Esophagus mucosa (tissue), 1 donor: ENCODE measurements around the gene USP21. TPM values are rescaled to one million over a fixed set of nuclear protein-coding genes. Genes with fewer than 3 reads are reported as not detected.

Experiments used
- ATAC-seq: fragments of 200-7000 bp; cut with Tn5 transposase; one replicate; pipeline ENCODE4 v1.9.1; 2020
- total RNA-seq: library from RNA; stranded (reverse); gene quantifications from one replicate; pipeline ENCODE4 v1.2.4, GENCODE V29; 2023
- donor health status: DM: yes; HTN: yes; CAD: no.

Gene USP21
- total RNA-seq, 1 donor from 2014 or later = 15.6 TPM

DNA sequence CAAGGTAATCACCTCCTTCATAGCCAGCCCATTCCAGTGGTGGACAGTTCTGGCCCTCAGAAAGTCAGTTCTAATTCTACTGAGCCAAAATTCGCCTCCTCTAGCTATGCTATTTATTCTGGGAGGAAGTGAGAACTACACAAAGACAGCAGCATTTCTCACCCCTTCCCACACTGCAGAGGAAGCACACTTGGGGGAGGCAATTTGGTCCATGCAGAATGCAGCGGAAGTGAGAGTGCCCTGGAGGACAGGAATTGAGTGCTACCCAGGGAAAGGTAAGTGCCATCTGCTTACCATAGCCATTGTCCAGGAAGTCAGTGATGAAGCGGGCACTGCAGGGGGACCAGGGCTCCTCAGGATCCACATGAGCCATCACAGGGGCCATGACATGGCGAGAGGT, 35.9 kb downstream of the USP21 start:
- ATAC-seq = no peak

DNA sequence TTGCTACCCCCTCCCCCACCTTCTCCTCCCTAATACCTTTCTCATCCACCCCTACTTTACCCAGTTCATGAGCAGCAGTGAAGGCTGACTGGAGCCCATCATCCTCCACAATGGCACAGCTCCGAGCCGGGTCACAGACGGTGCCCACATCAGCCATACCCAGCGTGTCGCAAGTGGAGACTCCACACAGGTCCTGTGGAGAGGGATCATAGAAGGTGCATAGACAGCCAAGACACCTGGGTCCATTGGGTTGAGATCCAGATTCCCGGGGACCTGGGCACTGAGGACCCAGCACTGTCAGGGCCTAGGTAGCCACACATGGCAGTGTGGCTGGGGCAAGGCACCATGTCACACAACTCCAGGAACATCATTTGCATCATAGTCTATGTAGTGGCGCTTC, 36.8 kb downstream of the USP21 start:
- no peak for ATAC-seq

- no peak for ATAC-seq
These were observed 37.5 kb downstream of the USP21 start for GRCh38 chr1:161196521-161197451.

DNA sequence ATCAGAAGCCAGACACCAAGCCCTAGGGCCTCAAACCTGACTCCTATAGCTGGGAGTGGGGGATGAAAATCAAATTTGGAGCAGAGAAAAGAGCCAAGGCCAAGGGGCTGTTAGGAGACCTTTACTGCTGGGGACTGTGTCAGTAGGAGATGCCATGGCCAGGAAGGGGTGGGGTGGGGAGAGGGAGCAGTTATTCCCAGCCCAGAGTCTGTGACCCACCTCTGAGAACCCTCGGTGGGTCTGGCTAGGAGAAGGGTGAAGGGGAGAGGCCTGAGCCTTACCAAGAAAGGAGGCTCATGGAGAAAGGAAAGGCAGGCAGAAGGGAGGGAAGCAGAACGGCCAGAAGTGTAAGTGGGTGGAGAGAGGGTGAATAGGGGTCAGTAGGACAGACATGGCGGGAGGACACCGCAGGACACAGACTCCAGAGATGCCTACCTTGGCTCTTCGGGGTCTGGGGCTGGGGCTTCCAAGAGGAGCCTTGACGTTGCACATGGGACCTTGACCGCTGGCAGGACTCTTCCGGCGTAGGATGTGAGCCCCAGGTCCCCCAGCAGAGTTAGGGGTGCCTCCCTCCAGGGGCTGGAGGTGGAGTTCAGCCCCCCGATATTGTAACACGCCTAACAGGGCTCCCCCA, 38.4 kb downstream of the USP21 start:
- ATAC-seq = no peak

- ATAC-seq = peak; percentile 70
These were observed 39.0 kb downstream of the USP21 start for GRCh38 chr1:161198194-161198896.

DNA sequence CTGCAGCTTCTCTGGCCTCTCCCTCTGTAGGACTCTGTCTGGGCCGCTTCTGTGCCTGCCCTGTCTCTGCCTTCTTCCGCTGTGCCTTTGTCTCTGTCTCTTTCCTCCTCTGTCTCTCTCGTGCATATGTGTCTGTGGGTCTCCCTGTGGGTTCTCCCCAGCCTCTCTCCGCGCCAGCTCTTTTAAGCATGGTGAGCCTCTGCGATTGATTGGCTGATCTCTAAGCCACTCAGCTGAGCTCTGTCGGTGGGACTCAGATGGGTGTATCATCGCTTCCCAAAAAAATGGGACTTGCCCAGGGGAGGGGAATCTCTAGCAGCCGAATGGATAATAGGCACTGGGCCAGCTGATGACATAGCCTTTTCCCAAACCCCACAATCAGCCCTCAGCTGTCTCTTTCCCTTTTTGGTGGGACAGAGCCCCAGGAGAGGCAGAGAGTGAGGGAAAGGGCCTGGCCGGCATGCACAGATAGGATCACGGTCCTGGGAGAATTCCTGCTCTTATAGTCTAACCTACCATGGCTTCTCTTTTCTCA, 39.7 kb downstream of the USP21 start, which contains the start of gene ADAMTS4:
Gene ADAMTS4, minus strand, starts transcription at position 158 of the 535 bp plus-strand sequence. CDS start 427 bp downstream, outside the sequence.
- ATAC-seq = no peak

DNA sequence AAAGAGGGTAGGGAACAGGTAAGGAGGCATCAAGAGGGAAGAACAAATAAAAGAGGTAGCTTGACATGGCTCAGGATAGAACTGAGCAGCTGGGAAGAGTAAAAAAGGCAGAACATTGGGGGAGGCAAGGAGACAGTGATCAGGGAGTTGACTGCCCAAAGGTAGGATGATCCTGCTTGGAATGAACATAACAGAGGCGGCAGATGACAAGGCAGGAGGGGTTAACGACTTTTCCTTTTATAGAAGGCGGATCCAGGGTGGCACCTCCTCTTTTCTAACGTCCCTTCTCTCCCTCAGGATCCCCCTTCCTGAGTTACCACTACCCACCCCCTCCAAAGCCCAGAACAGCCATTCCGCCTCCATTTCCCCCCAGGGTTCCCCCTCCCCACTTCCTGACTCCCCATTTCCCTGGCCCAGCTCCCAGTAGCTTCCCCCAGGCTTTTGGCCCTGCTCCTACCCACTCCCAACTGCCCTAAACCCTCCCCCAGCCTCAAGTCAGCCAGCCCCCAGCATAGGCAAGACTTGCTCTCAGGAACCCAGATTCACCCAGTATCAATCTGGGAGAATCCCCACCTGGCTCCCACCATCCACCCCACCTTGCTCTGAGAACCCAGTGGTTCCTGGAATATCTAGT, 40.3 kb downstream of the USP21 start:
- ATAC-seq = no peak

- ATAC-seq = no peak
These were observed 41.2 kb downstream of the USP21 start for GRCh38 chr1:161200421-161200991.

DNA sequence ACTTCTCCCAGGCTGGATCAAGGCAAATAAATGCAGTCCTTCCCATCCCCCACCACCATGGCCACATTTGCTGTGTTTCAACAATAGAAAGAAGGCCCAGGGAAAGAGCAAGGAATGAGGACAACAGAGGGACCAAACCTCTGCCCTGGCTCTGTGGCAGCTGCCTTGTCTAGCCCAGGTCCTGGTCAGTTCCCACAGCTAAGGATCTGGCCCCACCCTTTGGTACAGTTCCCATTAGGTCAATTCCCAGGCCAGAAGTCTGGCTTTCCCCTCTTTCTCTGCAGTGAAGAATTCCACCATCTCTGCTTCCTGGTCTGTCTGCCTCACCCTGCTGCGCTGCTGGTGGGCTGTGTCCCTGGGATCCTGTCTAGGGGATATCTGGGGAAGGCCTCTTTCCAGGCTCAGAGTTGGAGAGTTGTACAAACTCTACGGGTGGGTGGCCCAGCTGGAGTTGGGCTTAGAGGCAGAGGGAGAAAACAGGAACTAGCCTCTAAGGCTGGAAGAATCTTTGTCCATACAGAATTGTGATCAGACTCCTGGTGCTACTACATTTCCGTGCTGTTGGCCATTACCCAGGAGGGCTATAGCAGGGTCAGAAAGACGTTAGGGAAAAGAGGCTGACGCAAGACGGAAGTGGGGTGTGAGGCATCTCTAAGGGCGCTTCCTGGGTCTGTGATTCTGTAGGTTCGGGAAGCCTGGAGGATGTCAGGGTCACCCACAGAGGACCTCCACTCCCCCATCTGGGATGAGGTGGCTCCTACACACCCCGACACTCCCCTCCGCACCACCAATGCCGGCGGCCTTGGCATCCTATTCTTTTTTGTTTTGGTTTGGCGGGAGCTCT, 41.9 kb downstream of the USP21 start:
- peak; percentile 27 for ATAC-seq

DNA sequence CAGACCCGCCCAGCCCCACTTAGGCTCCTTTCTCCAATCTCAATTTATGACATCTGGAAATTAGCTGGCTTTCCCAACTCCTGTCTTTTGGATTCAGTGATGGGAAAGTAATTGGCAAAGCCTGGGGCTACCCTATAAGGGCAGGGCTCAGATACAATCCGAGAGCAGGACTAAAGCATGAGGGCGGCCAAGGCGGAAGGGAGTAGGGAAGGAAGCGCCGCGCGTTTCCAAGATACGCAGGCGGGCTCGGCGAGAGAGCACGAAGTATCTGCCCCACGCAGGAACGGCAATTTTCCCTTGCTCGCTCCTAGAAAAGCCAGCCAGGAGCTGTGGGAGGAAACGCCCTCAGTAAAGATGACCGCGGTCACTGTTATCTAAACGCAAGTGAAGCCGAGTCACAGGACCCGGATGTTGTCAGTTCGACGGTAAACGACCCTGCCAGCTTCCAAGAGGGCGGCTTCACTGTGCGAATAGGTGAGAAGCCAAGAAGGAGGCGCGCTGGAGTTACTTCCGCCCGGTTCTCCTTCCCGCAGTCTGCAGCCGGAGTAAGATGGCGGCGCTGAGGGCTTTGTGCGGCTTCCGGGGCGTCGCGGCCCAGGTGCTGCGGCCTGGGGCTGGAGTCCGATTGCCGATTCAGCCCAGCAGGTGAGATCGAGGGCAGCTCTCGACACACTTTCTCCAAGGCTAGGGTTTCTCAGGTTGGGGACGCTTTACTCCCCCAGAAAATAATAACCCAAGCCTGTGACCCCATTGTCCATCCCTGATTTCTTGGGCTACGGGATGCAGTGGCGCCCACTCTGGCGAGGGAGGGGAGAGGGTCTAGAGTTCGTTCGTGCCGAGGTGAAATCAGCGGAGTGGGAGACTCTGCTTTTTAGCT, 42.8 kb downstream of the USP21 start, which contains the start of gene NDUFS2:
Gene NDUFS2, plus strand, starts transcription at position 532 of the 877 bp plus-strand sequence. Its CDS starts 19 bp downstream, at position 551.
- peak; percentile 93 for ATAC-seq

DNA sequence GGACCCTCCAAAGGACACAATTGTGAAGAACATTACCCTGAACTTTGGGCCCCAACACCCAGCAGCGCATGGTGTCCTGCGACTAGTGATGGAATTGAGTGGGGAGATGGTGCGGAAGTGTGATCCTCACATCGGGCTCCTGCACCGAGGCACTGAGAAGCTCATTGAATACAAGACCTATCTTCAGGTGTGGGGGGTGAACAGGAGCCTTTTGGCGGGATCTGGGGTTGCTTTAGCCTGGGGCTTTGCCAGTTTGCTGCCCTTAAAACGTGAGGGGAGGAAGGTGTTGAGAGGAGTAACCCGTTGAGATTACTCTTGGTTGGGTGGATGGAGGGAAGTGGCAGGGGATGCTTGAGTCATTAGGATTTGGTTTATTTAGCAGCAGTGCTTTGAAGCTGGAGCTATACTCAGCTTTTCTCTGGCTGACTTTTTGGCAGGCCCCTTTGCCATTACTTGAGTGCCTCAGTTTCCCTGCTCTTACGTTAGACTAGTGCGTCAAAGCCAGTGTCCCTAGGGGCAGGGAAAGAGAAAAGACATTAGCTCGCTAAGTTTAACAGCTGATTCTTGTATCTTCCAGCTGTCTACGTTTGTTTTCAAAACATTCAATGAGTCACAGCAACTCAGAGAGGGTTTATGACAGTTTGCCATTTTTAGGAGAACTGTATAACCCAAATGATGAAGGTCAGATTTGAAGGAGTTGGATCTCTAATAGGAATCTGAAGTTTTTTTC, 47.3 kb downstream of the USP21 start:
- no peak for ATAC-seq

- no peak for ATAC-seq
These were observed 47.9 kb downstream of the USP21 start for GRCh38 chr1:161207173-161207572.

DNA sequence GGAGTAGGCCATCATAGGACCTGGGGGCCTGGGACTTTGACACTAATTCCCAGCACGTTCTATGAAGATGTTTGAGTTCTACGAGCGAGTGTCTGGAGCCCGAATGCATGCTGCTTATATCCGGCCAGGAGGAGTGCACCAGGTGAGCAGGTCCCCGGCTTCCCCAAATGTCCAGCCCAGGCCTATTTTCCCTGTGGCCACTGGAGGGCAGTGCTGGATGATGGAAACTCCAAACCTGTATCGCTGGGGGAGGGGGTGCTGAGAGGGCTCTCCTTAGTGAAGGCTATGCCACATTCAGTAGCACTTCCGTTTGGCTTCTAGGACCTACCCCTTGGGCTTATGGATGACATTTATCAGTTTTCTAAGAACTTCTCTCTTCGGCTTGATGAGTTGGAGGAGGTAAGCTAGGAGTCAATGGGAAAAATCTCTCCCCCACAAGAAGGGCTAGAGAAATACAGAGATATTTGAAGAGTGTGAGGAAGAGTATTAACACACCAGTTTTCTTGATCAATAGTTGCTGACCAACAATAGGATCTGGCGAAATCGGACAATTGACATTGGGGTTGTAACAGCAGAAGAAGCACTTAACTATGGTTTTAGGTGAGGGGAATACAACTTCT, 50.6 kb downstream of the USP21 start:
- peak; percentile 82 for ATAC-seq

- ATAC-seq = no peak
These were observed 55.1 kb downstream of the USP21 start for GRCh38 chr1:161214369-161214768.

DNA sequence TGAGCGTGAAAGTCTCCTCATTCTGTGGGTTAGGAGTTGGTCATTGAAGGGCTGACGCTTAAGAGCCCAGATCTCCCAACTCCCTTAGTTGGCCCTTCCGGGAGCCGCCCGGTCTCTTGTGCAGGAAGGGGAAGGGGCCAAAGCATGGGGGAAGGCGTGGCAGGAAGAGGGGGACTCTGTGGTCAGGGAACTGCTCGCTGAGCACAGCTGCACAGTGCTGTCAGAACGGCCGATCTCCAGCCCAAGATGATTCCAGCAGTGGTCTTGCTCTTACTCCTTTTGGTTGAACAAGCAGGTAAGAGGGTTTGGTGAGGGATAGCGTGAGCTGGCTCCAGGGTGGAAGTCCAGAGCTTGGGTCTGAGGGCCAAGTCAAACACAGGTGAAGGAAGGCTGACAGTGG, 55.8 kb downstream of the USP21 start, which contains the start of gene FCER1G:
Gene FCER1G, plus strand, starts transcription at position 220 of the 400 bp plus-strand sequence. Its CDS starts 27 bp downstream, at position 247.
- no peak for ATAC-seq
